Measurements from ENCODE around the gene SYT3.

SYT3 gene

GRCh38 chr19:50648659-50649058 lies 9.0 kb upstream of the SYT3 start:
- Histone ChIP-seq H3K36me3 (ENCODE audit: control insufficient read depth in 2 of 2, insufficient read depth in 1 of 2, low read length in 2 of 2) (no peaks in the 10 kb centered on the region), H3K9me3 (ENCODE audit: control insufficient read depth, insufficient read depth, low read depth, low read length) (no peaks in the 10 kb centered on the region), H3K27ac (ENCODE audit: extremely low read depth, low read depth, low read length) (no peak overlapping the region), H3K4me3 (ENCODE audit: low read depth, low read length) (no peak overlapping the region), H3K4me1 (ENCODE audit: control insufficient read depth, insufficient read depth, low read length) (no peaks in the 10 kb centered on the region)
- ChIA-PET CTCF (interaction anchor here (0.9 to 1.4 kb wide), 2 partner anchors 57 to 111 kb away, joined by 3 to 4 read pairs; no protein-coding TSS in a partner anchor), POLR2A (no interaction called here)
- no peak for TF ChIP-seq ZNF274 (IDR thresholded peaks at IDR 0.05; ENCODE audit: low read length)
- TF ChIP-seq ZNF274 (tag by site-specific recombination; IDR thresholded peaks at IDR 0.05; ENCODE audit: borderline replicate concordance), result no peak
- TF ChIP-seq ZNF239 (tag by site-specific recombination; IDR thresholded peaks at IDR 0.05), result no peak
- 0 out of 2 replicates have a peak, but pooled peaks have one; percentile 31 for TF ChIP-seq ZNF645 (tag by site-specific recombination; IDR thresholded peaks at IDR 0.05)
- peak; percentile 21; the same call in 1 of the 2 replicates for TF ChIP-seq ZNF791 (tag by site-specific recombination; IDR thresholded peaks at IDR 0.05)
- TF ChIP-seq ZNF404 (tag by site-specific recombination; IDR thresholded peaks at IDR 0.05), result no peak

DNA sequence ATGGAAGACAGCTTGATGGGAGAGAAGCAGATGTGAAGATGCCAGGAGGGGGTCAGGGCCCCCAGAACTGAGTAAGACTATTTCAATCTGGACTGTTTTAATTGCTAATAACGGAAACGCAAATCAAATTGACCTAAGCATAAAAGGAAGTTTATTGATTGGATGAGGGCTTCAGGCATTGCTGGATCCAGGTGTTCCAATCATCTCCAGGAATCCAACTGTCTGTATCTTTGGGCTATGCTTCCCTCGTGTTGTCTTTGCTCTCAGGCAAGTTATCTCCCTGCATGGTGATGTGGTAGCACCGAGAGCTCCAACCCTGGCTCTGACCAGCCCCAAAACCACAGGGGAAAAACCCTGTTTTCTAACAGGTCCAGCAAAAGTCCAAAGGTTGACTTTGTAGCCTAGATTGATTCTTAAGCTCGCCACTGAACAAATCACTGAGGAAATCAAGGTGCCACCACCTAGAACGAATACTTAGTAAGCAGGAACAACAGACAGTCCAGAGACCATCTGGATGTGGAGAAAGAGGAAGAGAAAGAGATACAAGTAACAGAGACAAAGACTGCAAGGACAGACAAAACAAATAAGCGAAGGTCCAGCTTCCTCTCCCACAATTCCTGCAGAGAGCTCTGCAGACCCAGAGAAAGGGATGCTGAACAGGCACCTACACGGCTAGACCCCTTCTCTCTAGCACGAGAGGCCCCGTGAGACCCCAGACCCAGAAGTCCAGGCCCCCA lies 8.4 kb upstream of the SYT3 start:
- no peaks in the 10 kb centered on the region for H3K9me3 ChIP-seq (ENCODE audit: control insufficient read depth, insufficient read depth, low read depth, low read length)
- no peak overlapping the region for H3K27ac ChIP-seq (ENCODE audit: extremely low read depth, low read depth, low read length)
- H3K4me1 ChIP-seq (ENCODE audit: control insufficient read depth, insufficient read depth, low read length), result no peaks in the 10 kb centered on the region
- TF ChIP-seq, protein P1, sequence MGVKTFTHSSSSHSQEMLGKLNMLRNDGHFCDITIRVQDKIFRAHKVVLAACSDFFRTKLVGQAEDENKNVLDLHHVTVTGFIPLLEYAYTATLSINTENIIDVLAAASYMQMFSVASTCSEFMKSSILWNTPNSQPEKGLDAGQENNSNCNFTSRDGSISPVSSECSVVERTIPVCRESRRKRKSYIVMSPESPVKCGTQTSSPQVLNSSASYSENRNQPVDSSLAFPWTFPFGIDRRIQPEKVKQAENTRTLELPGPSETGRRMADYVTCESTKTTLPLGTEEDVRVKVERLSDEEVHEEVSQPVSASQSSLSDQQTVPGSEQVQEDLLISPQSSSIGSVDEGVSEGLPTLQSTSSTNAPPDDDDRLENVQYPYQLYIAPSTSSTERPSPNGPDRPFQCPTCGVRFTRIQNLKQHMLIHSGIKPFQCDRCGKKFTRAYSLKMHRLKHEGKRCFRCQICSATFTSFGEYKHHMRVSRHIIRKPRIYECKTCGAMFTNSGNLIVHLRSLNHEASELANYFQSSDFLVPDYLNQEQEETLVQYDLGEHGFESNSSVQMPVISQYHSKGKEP (tag by site-specific recombination; IDR thresholded peaks at IDR 0.05), result no peak
- TF ChIP-seq ZNF544 (tag by site-specific recombination; IDR thresholded peaks at IDR 0.05), result no peak
- TF ChIP-seq ZNF24 (tag by site-specific recombination; IDR thresholded peaks at IDR 0.05), result no peak
- TF ChIP-seq ZSCAN30 (tag by site-specific recombination; IDR thresholded peaks at IDR 0.05), result no peak
- TF ChIP-seq ZNF121 (tag by site-specific recombination; IDR thresholded peaks at IDR 0.05), result no peak
- TF ChIP-seq BCL11B (tag by site-specific recombination; IDR thresholded peaks at IDR 0.05; ENCODE audit: low read depth), result no peak
- no peak for TF ChIP-seq ZXDB (tag by site-specific recombination; IDR thresholded peaks at IDR 0.05)
- no peak for TF ChIP-seq RBAK (tag by site-specific recombination; IDR thresholded peaks at IDR 0.05)
- TF ChIP-seq ZNF404 (tag by site-specific recombination; IDR thresholded peaks at IDR 0.05), result no peak
- TF ChIP-seq, protein P2, sequence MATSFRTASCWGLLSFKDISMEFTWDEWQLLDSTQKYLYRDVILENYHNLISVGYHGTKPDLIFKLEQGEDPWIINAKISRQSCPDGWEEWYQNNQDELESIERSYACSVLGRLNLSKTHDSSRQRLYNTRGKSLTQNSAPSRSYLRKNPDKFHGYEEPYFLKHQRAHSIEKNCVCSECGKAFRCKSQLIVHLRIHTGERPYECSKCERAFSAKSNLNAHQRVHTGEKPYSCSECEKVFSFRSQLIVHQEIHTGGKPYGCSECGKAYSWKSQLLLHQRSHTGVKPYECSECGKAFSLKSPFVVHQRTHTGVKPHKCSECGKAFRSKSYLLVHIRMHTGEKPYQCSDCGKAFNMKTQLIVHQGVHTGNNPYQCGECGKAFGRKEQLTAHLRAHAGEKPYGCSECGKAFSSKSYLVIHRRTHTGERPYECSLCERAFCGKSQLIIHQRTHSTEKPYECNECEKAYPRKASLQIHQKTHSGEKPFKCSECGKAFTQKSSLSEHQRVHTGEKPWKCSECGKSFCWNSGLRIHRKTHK (tag by site-specific recombination; IDR thresholded peaks at IDR 0.05), result no peak
- no peak for TF ChIP-seq BCL6B (tag by site-specific recombination; IDR thresholded peaks at IDR 0.05)
- TF ChIP-seq ZNF830 (tag by site-specific recombination; IDR thresholded peaks at IDR 0.05; ENCODE audit: low read depth), result no peak
- no peak for TF ChIP-seq ZNF768 (tag by site-specific recombination; IDR thresholded peaks at IDR 0.05)
- TF ChIP-seq ZNF514 (tag by site-specific recombination; IDR thresholded peaks at IDR 0.05), result no peak
- no peak for TF ChIP-seq ZNF114 (tag by site-specific recombination; IDR thresholded peaks at IDR 0.05)
- TF ChIP-seq ZBTB11 (tag by site-specific recombination; conservative IDR thresholded peaks at IDR 0.05; ENCODE audit: low read depth), result no peak
- no peak overlapping the region for H3K4me3 ChIP-seq (ENCODE audit: low read depth, low read length)
- CTCF ChIA-PET, result interaction anchor here (0.6 to 2.4 kb wide), 4 partner anchors 21 to 91 kb away, joined by 3 to 13 read pairs (median 4); no protein-coding TSS in a partner anchor
- H3K36me3 ChIP-seq (ENCODE audit: control insufficient read depth in 2 of 2, insufficient read depth in 1 of 2, low read length in 2 of 2), result no peaks in the 10 kb centered on the region
- POLR2A ChIA-PET, result interaction anchor here (0.6 to 1.1 kb wide), 2 partner anchors 10 to 264 kb away, joined by 3 to 4 read pairs; no protein-coding TSS in a partner anchor

Data from HEK293 (cell line).